Renal pelvis (tissue), 4 donors: ENCODE results near the gene PGAM1. TPM values are rescaled to one million over a fixed set of nuclear protein-coding genes. Genes with fewer than 3 reads are reported as not detected.
"Not testable (repeated sequence)": the region's sequence is repeated elsewhere in the genome, so short reads cannot be mapped to it uniquely, and the experiment has no call there.

Experiments used
- DNase-seq: peaks from one replicate; pipeline ENCODE4 v3.0.0-alpha.2; 2013
- polyA plus RNA-seq, 3 donors: library from polyadenylated mRNA; unstranded; fragments of 120-200 nt; gene quantifications; one replicate each; pipeline ENCODE4 v1.2.1, GENCODE V29; 2013; ENCODE audit not compliant: insufficient read length in 3 of 3

The PGAM1 gene
- polyA plus RNA-seq, 3 donors, result 164 to 200 (median 193) TPM

- DNase-seq, result no peak
Measured at GRCh38 chr10:97452352-97452751, 26.4 kb downstream of the PGAM1 start.

GRCh38 chr10:97454330-97455036 lies 28.5 kb downstream of the PGAM1 start:
- DNase-seq, result no peak

- no peak for DNase-seq
Measured at GRCh38 chr10:97456034-97456685, 30.2 kb downstream of the PGAM1 start.

- DNase-seq, result no peak
Measured at GRCh38 chr10:97456686-97457065, 30.7 kb downstream of the PGAM1 start.

GRCh38 chr10:97459111-97459510 lies 33.1 kb downstream of the PGAM1 start:
- no peak for DNase-seq

GRCh38 chr10:97459933-97460332 lies 33.9 kb downstream of the PGAM1 start:
- no peak for DNase-seq

- DNase-seq, result no peak
Measured at GRCh38 chr10:97462309-97462708, 36.3 kb downstream of the PGAM1 start.

- DNase-seq, result peak; percentile 50
Measured at GRCh38 chr10:97463363-97464132, 37.6 kb downstream of the PGAM1 start.

- DNase-seq, result no peak
Measured at GRCh38 chr10:97464226-97464625, 38.2 kb downstream of the PGAM1 start.

- no peak for DNase-seq
Measured at GRCh38 chr10:97465982-97466381, 40.0 kb downstream of the PGAM1 start.

- no peak for DNase-seq
Measured at GRCh38 chr10:97466755-97467154, 40.8 kb downstream of the PGAM1 start.

- no peak for DNase-seq
Measured at GRCh38 chr10:97468162-97468561, 42.2 kb downstream of the PGAM1 start.

- DNase-seq, result not testable (repeated sequence)
Measured at GRCh38 chr10:97468781-97469180, 42.8 kb downstream of the PGAM1 start.

- DNase-seq, result no peak
Measured at GRCh38 chr10:97474918-97475317, 48.9 kb downstream of the PGAM1 start.

- no peak for DNase-seq
Measured at GRCh38 chr10:97475936-97476594, 50.1 kb downstream of the PGAM1 start.

- DNase-seq, result not testable (repeated sequence)
Measured at GRCh38 chr10:97479410-97479809, 53.4 kb downstream of the PGAM1 start.

GRCh38 chr10:97479939-97480338 lies 53.9 kb downstream of the PGAM1 start:
- no peak for DNase-seq

GRCh38 chr10:97481071-97481470 lies 55.1 kb downstream of the PGAM1 start:
- DNase-seq, result no peak

GRCh38 chr10:97482381-97482780 lies 56.4 kb downstream of the PGAM1 start:
- no peak for DNase-seq
